GM12874 (cell line): Measurements from ENCODE around the gene RBP3.

Experiments
- CTCF ChIP-seq: IDR thresholded peaks from 2 replicates; pipeline ENCODE4 v1.5.1; 2011; ENCODE audit warnings: low read depth, mild to moderate bottlenecking, control low read depth, low read length, moderate library complexity; ENCODE audit not compliant: insufficient read depth

RBP3 gene

GRCh38 chr10:47331954-47332353 is 16.2 kb upstream of the RBP3 start:
- no peak for TF ChIP-seq CTCF

- TF ChIP-seq CTCF = no peak
These were observed 15.8 kb upstream of the RBP3 start for GRCh38 chr10:47332371-47332770.

GRCh38 chr10:47332946-47333345 is 15.2 kb upstream of the RBP3 start:
- TF ChIP-seq CTCF = no peak

- no peak for TF ChIP-seq CTCF
These were observed 14.6 kb upstream of the RBP3 start for GRCh38 chr10:47333532-47333931.

- no peak for TF ChIP-seq CTCF
These were observed 13.5 kb upstream of the RBP3 start for GRCh38 chr10:47334466-47335295.

- no peak for TF ChIP-seq CTCF
These were observed 12.3 kb upstream of the RBP3 start for GRCh38 chr10:47335906-47336305.

GRCh38 chr10:47336387-47337134 is 11.6 kb upstream of the RBP3 start:
- no peak for TF ChIP-seq CTCF
